K562 (cell line): ENCODE data around the gene RBP3. TPM values are rescaled to one million over a fixed set of nuclear protein-coding genes. Genes with fewer than 3 reads are reported as not detected.
A peak's percentile ranks its signal among the peaks of the same experiment; 100 is the strongest.

Experiments
- BCOR ChIP-seq: fragments of 450-650 bp; IDR thresholded peaks from 2 replicates; pipeline ENCODE4 v1.6.1; 2016
- BRCA1 ChIP-seq, 2 experiments: fragments of 450-650 bp in 1 of 2; sonication (generic) in 1 of 2; formaldehyde crosslinking in 1 of 2; IDR thresholded peaks; 2 replicates each; pipeline versions ENCODE4 v1.5.0 to v1.6.1; 2017 to 2020; ENCODE audit warnings: mild to moderate bottlenecking in 1 of 2, missing genetic modification reagents in 1 of 2
- ELF2 ChIP-seq: fragments of 250-450 bp; sonication (Bioruptor Pico); IDR thresholded peaks from 2 replicates; pipeline ENCODE4 v1.5.0; 2021; ENCODE audit warnings: mild to moderate bottlenecking
- GATA2 ChIP-seq: sonication (generic); formaldehyde crosslinking; IDR thresholded peaks from 2 replicates; pipeline ENCODE4 v1.4.0; 2020; ENCODE audit warnings: mild to moderate bottlenecking, missing genetic modification reagents
- HLTF ChIP-seq: fragments of 450-650 bp; IDR thresholded peaks from 2 replicates; pipeline ENCODE4 v1.6.1; 2016
- MAZ ChIP-seq, 2 experiments: fragments of 450-650 bp in 1 of 2; sonication (generic) in 1 of 2; formaldehyde crosslinking; IDR thresholded peaks in 1 of 2; conservative IDR thresholded peaks in 1 of 2; 2 replicates each; pipeline versions ENCODE4 v1.4.0 to v1.5.0; 2020; ENCODE audit warnings: mild to moderate bottlenecking in 1 of 2, missing genetic modification reagents in 1 of 2
- MEF2D ChIP-seq: conservative IDR thresholded peaks from 2 replicates; pipeline ENCODE4 v1.6.1; 2016; ENCODE audit warnings: low read depth, missing genetic modification characterization, missing compliant biosample characterization
- MTA1 ChIP-seq: fragments of 450-650 bp; IDR thresholded peaks from 2 replicates; pipeline ENCODE4 v1.6.1; 2017; ENCODE audit warnings: borderline replicate concordance
- MYC ChIP-seq, 2 experiments: fragments of 250-450 bp in 1 of 2; sonication (Bioruptor Pico) in 1 of 2; IDR thresholded peaks; 2 replicates each; pipeline versions ENCODE4 v1.5.1 to v1.6.1; 2012 to 2021; ENCODE audit warnings: low read depth in 2 of 2, borderline replicate concordance in 1 of 2, improper control_type of control experiment in 1 of 2, low read length in 1 of 2, mild to moderate bottlenecking in 1 of 2, moderate library complexity in 1 of 2
- NFYB ChIP-seq: IDR thresholded peaks from 2 replicates; pipeline ENCODE4 v1.6.1; 2011; ENCODE audit warnings: mild to moderate bottlenecking, moderate library complexity; ENCODE audit not compliant: insufficient read length; ENCODE audit errors: extremely low read depth
- RBM22 ChIP-seq: fragments of 200-400 bp; formaldehyde crosslinking; IDR thresholded peaks from 2 replicates; pipeline ENCODE4 v1.6.1; 2018; ENCODE audit warnings: low read length, low read depth; ENCODE audit not compliant: poor library complexity, severe bottlenecking
- STAG1 ChIP-seq: sonication (generic); formaldehyde crosslinking; IDR thresholded peaks from 2 replicates; pipeline ENCODE4 v1.5.0; 2020; ENCODE audit warnings: missing genetic modification reagents, borderline replicate concordance
- TRIM24 ChIP-seq, 2 experiments: fragments of 450-650 bp; IDR thresholded peaks; 2 replicates each; pipeline ENCODE4 v1.6.1; 2016
- ZBTB17 ChIP-seq: fragments of 450-650 bp; formaldehyde crosslinking; IDR thresholded peaks from 2 replicates; pipeline ENCODE4 v1.4.0; 2020; ENCODE audit warnings: mild to moderate bottlenecking
- ZC3H4 ChIP-seq: sonication (generic); formaldehyde crosslinking; IDR thresholded peaks from 2 replicates; pipeline ENCODE4 v1.9.0; 2021; ENCODE audit warnings: missing genetic modification reagents, borderline replicate concordance
- ZKSCAN8 ChIP-seq: fragments of 200-800 bp; sonication (Bioruptor generic); IDR thresholded peaks from 2 replicates; pipeline ENCODE4 v1.6.1; 2016; ENCODE audit warnings: missing genetic modification characterization, missing compliant biosample characterization
- ZNF175 ChIP-seq: fragments of 200-800 bp; sonication (Bioruptor generic); IDR thresholded peaks from 2 replicates; pipeline ENCODE4 v1.6.1; 2016; ENCODE audit warnings: low read depth, mild to moderate bottlenecking, missing genetic modification characterization, missing compliant biosample characterization
- ZNF699 ChIP-seq: fragments of 250-450 bp; sonication (Bioruptor Pico); IDR thresholded peaks from 2 replicates; pipeline ENCODE4 v1.8.0; 2021; ENCODE audit warnings: mild to moderate bottlenecking, moderate library complexity; ENCODE audit not compliant: insufficient replicate concordance
- ZNF77 ChIP-seq: fragments of 250-450 bp; sonication (Bioruptor Pico); IDR thresholded peaks from 2 replicates; pipeline ENCODE4 v1.5.0; 2020
- polyA plus RNA-seq, 8 experiments: library from polyadenylated mRNA; depleted of rRNA in 4 of 8; stranded (reverse) in 5 of 8; unstranded in 3 of 8; fragments of >200 nt; fragmentation: Nextera tagmentation in 2 of 8; fragmentation: Illumina TruSeq in 1 of 8; extraction: Ambion mirVana in 2 of 8; extraction: Trizol in 1 of 8; gene quantifications; 2 replicates each; pipeline versions ENCODE4 v1.2.1 to v1.2.3, GENCODE V29; 2011 to 2014; ENCODE audit warnings: inconsistent platforms in 1 of 8, missing spikeins in 1 of 8
- total RNA-seq, 7 experiments: library from RNA; depleted of rRNA in 6 of 7; stranded (reverse); fragments of >200 nt in 6 of 7; fragmentation: Illumina TruSeq in 2 of 7; extraction: Trizol in 2 of 7; gene quantifications; 2 replicates each; pipeline versions ENCODE4 v1.2.1 to v1.2.3, GENCODE V29; 2011 to 2021; ENCODE audit warnings: low replicate concordance in 1 of 7
- TF ChIP-seq, protein P1 (sequence below): fragments of 450-650 bp; IDR thresholded peaks from 2 replicates; pipeline ENCODE4 v1.7.1; 2018; ENCODE audit warnings: mild to moderate bottlenecking, low read depth; ENCODE audit not compliant: partially characterized antibody
- TF ChIP-seq, protein P2 (sequence below): fragments of 250-450 bp; sonication (Bioruptor Pico); IDR thresholded peaks from 2 replicates; pipeline ENCODE4 v1.4.0; 2020; ENCODE audit warnings: mild to moderate bottlenecking, moderate library complexity
- TF ChIP-seq, protein P3 (sequence below): fragments of 250-450 bp; sonication (Bioruptor Pico); IDR thresholded peaks from 2 replicates; pipeline ENCODE4 v1.8.0; 2022; ENCODE audit warnings: moderate library complexity, mild to moderate bottlenecking, inconsistent platforms

The RBP3 gene
- total and polyA plus RNA-seq, 9 of the 15 experiments (the other 6 are each of a cell fraction or from before 2014, with no cell fraction given): not detected

DNA sequence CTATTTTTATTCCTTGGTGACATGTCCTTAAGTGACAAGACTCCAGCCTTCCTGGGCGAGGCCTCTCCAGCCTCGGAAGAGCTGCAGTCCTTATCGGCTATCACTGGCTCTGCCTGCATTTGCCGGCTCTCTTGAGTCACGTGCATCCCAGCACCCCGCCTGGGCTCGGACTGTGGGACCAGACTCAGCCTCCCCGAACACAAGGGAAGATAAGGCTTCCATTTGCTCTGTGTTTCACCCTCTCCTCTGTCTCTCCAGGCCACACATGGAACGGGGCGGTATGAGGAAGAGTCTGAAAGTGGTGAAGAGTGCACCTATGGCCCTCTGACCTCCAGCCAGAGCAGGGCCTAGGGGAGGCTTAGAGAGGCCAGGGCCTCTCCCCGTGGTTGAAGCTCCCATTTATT is 21.2 kb upstream of the RBP3 start (continued):
- TF ChIP-seq, protein P1, sequence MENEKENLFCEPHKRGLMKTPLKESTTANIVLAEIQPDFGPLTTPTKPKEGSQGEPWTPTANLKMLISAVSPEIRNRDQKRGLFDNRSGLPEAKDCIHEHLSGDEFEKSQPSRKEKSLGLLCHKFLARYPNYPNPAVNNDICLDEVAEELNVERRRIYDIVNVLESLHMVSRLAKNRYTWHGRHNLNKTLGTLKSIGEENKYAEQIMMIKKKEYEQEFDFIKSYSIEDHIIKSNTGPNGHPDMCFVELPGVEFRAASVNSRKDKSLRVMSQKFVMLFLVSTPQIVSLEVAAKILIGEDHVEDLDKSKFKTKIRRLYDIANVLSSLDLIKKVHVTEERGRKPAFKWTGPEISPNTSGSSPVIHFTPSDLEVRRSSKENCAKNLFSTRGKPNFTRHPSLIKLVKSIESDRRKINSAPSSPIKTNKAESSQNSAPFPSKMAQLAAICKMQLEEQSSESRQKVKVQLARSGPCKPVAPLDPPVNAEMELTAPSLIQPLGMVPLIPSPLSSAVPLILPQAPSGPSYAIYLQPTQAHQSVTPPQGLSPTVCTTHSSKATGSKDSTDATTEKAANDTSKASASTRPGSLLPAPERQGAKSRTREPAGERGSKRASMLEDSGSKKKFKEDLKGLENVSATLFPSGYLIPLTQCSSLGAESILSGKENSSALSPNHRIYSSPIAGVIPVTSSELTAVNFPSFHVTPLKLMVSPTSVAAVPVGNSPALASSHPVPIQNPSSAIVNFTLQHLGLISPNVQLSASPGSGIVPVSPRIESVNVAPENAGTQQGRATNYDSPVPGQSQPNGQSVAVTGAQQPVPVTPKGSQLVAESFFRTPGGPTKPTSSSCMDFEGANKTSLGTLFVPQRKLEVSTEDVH: peak; percentile 37
- no peak for TF ChIP-seq RBM22
- TF ChIP-seq ZNF77 (CRISPR knock-in tag): no peak
- peak in 1 of 2 experiments; percentile 69; a peak in 1 of 4 replicates for TF ChIP-seq MAZ (CRISPR knock-in tag; conservative IDR thresholded peaks at IDR 0.05 in 1 of 2, IDR thresholded peaks at IDR 0.05 in 1 of 2)
- peak; percentile 81 for TF ChIP-seq GATA2 (CRISPR knock-in tag)
- TF ChIP-seq MYC (IDR thresholded peaks at IDR 0.05; ENCODE audit: low read depth, low read length): peak; percentile 65
- no peak for TF ChIP-seq MYC (CRISPR knock-in tag; IDR thresholded peaks at IDR 0.05; ENCODE audit: borderline replicate concordance, low read depth)
- no peak for TF ChIP-seq BCOR
- no peak for TF ChIP-seq NFYB
- peak; percentile 51; the same call in 1 of the 2 replicates for TF ChIP-seq MEF2D (tag)
- TF ChIP-seq MTA1: 0 out of 2 replicates have a peak, but pooled peaks have one; percentile 18
- TF ChIP-seq, protein P2, sequence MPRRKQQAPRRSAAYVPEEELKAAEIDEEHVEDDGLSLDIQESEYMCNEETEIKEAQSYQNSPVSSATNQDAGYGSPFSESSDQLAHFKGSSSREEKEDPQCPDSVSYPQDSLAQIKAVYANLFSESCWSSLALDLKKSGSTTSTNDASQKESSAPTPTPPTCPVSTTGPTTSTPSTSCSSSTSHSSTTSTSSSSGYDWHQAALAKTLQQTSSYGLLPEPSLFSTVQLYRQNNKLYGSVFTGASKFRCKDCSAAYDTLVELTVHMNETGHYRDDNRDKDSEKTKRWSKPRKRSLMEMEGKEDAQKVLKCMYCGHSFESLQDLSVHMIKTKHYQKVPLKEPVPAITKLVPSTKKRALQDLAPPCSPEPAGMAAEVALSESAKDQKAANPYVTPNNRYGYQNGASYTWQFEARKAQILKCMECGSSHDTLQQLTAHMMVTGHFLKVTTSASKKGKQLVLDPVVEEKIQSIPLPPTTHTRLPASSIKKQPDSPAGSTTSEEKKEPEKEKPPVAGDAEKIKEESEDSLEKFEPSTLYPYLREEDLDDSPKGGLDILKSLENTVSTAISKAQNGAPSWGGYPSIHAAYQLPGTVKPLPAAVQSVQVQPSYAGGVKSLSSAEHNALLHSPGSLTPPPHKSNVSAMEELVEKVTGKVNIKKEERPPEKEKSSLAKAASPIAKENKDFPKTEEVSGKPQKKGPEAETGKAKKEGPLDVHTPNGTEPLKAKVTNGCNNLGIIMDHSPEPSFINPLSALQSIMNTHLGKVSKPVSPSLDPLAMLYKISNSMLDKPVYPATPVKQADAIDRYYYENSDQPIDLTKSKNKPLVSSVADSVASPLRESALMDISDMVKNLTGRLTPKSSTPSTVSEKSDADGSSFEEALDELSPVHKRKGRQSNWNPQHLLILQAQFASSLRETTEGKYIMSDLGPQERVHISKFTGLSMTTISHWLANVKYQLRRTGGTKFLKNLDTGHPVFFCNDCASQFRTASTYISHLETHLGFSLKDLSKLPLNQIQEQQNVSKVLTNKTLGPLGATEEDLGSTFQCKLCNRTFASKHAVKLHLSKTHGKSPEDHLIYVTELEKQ (CRISPR knock-in tag): 0 out of 2 replicates have a peak, but pooled peaks have one; percentile 35
- TF ChIP-seq ZNF699 (CRISPR knock-in tag): no peak
- no peak for TF ChIP-seq ZC3H4 (CRISPR knock-in tag)
- TF ChIP-seq ELF2 (CRISPR knock-in tag): no peak
- TF ChIP-seq, protein P3, sequence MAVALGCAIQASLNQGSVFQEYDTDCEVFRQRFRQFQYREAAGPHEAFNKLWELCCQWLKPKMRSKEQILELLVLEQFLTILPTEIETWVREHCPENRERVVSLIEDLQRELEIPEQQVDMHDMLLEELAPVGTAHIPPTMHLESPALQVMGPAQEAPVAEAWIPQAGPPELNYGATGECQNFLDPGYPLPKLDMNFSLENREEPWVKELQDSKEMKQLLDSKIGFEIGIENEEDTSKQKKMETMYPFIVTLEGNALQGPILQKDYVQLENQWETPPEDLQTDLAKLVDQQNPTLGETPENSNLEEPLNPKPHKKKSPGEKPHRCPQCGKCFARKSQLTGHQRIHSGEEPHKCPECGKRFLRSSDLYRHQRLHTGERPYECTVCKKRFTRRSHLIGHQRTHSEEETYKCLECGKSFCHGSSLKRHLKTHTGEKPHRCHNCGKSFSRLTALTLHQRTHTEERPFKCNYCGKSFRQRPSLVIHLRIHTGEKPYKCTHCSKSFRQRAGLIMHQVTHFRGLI: 0 out of 2 replicates have a peak, but pooled peaks have one; percentile 37
- peak in 1 of 2 experiments; percentile 23; a peak in 1 of 4 replicates for TF ChIP-seq TRIM24 (IDR thresholded peaks at IDR 0.05)
- 0 out of 2 replicates have a peak, but pooled peaks have one; percentile 44 for TF ChIP-seq ZKSCAN8 (CRISPR knock-in tag)
- TF ChIP-seq ZNF175: peak; percentile 23; the same call in 1 of the 2 replicates
- TF ChIP-seq ZBTB17 (CRISPR knock-in tag): peak; percentile 97
- no peak for TF ChIP-seq BRCA1 (IDR thresholded peaks at IDR 0.05)
- TF ChIP-seq BRCA1 (CRISPR knock-in tag; IDR thresholded peaks at IDR 0.05): no peak
- no peak for TF ChIP-seq HLTF
- no peak for TF ChIP-seq STAG1 (CRISPR knock-in tag)
